DMS114 treated with DMSO at 0.1 percent for 48 hours (cell line): ENCODE results near the gene INSRR.

ENCODE experiments used
- DNase-seq: peaks from one replicate; lab custom pipeline; 2025; ENCODE audit not compliant: unreplicated experiment; lab: John Stamatoyannopoulos, UW

The INSRR gene

GRCh38 chr1:156808186-156809030 is 50.5 kb downstream of the INSRR start:
- no peak for DNase-seq

- no peak for DNase-seq
These were observed 51.3 kb downstream of the INSRR start for GRCh38 chr1:156807627-156808026.

- no peak for DNase-seq
These were observed 52.1 kb downstream of the INSRR start for GRCh38 chr1:156806512-156807440.

GRCh38 chr1:156805766-156806511 is 53.0 kb downstream of the INSRR start:
- DNase-seq, result no peak

- DNase-seq, result no peak
These were observed 54.2 kb downstream of the INSRR start for GRCh38 chr1:156804572-156805243.

- no peak for DNase-seq
These were observed 54.9 kb downstream of the INSRR start for GRCh38 chr1:156804026-156804425.

- no peak for DNase-seq
These were observed 55.6 kb downstream of the INSRR start for GRCh38 chr1:156803086-156803851.

- no peak for DNase-seq
These were observed 56.4 kb downstream of the INSRR start for GRCh38 chr1:156802421-156802935.

- DNase-seq, result no peak
These were observed 57.4 kb downstream of the INSRR start for GRCh38 chr1:156801409-156802121.

GRCh38 chr1:156797212-156797871 is 61.6 kb downstream of the INSRR start:
- peak; percentile 69 for DNase-seq

GRCh38 chr1:156796340-156797097 is 62.4 kb downstream of the INSRR start:
- no peak for DNase-seq

GRCh38 chr1:156795787-156796186 is 63.1 kb downstream of the INSRR start:
- DNase-seq, result no peak

- DNase-seq, result no peak
These were observed 63.6 kb downstream of the INSRR start for GRCh38 chr1:156795374-156795733.

- no peak for DNase-seq
These were observed 64.2 kb downstream of the INSRR start for GRCh38 chr1:156794506-156795373.
